Coronary artery (tissue), 2 donors: Measurements from ENCODE around the gene FURIN.

Experiments used
- DNase-seq: peaks from one replicate; pipeline ENCODE4 v3.0.0-alpha.2; 2017; ENCODE audit warnings: low spot score
- H3K27ac ChIP-seq, 2 donors: fragments of 200-600 bp; sonication (generic); one replicate each; pipeline ENCODE4 v1.5.1; 2016 to 2019
- H3K4me3 ChIP-seq: fragments of 200-600 bp; sonication (generic); 2 replicates; pipeline ENCODE4 v1.5.1; 2016; ENCODE audit warnings: mild to moderate bottlenecking, moderate library complexity
- TF ChIP-seq, protein P1 (sequence below): fragments of 200-600 bp; sonication (generic); IDR thresholded peaks from one replicate; pipeline ENCODE4 v1.5.1; 2019; ENCODE audit warnings: antibody characterized with exemption

Gene FURIN

DNA sequence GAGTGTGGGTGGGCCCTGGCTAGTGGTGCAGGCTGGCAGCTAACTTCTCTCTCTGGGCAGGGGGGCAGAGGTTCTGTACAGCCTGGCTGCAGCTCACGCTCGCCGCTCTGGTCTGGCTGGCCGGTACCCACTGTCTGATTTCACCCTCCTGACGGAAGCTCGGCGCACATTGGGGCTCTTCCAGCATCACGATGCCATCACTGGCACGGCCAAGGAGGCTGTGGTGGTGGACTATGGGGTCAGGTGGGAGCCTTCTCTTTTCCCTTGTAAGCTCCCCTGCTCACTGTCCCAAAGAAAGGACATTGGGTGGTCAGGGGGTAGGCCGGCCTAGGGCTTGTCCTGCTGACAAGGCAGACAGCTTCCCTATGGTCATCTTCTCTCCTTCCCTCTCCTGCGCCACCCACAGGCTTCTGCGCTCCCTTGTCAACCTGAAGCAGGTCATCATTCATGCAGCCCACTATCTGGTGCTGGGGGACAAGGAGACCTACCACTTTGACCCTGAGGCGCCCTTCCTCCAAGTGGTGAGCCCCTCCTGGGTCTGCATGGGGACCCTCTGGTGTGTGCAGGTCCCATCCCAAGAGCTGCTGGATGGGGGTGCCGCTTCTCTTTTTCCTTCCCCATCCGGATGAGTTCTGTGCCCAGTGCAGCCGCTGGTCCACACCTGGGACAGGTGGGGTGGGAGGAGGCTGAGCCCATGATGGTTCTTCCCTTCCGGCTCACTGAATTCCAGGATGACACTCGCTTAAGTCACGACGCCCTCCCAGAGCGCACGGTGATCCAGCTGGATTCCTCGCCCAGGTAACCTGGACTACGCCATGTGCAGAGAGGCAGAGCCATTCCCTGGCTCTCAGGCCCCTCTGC is 42.3 kb downstream of the FURIN start:
- no peak overlapping the region for H3K4me3 ChIP-seq
- TF ChIP-seq, protein P1, sequence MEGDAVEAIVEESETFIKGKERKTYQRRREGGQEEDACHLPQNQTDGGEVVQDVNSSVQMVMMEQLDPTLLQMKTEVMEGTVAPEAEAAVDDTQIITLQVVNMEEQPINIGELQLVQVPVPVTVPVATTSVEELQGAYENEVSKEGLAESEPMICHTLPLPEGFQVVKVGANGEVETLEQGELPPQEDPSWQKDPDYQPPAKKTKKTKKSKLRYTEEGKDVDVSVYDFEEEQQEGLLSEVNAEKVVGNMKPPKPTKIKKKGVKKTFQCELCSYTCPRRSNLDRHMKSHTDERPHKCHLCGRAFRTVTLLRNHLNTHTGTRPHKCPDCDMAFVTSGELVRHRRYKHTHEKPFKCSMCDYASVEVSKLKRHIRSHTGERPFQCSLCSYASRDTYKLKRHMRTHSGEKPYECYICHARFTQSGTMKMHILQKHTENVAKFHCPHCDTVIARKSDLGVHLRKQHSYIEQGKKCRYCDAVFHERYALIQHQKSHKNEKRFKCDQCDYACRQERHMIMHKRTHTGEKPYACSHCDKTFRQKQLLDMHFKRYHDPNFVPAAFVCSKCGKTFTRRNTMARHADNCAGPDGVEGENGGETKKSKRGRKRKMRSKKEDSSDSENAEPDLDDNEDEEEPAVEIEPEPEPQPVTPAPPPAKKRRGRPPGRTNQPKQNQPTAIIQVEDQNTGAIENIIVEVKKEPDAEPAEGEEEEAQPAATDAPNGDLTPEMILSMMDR = no peak
- no peak for DNase-seq
- no peak overlapping the region for H3K27ac ChIP-seq

DNA sequence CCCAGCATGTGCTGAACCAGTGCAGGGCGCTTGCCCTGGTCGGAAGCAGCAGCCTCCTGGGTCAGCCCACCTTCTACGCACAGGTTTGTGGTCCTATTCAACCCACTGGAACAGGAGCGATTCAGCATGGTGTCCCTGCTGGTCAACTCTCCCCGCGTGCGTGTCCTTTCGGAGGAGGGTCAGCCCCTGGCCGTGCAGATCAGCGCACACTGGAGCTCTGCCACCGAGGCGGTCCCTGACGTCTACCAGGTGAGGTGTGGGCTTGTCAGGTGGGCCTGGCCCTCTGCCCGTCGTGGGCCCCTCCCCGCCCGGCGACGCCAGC is 42.9 kb downstream of the FURIN start:
- no peak overlapping the region for H3K27ac ChIP-seq
- TF ChIP-seq, protein P1 = no peak
- no peak overlapping the region for H3K4me3 ChIP-seq
- no peak for DNase-seq

DNA sequence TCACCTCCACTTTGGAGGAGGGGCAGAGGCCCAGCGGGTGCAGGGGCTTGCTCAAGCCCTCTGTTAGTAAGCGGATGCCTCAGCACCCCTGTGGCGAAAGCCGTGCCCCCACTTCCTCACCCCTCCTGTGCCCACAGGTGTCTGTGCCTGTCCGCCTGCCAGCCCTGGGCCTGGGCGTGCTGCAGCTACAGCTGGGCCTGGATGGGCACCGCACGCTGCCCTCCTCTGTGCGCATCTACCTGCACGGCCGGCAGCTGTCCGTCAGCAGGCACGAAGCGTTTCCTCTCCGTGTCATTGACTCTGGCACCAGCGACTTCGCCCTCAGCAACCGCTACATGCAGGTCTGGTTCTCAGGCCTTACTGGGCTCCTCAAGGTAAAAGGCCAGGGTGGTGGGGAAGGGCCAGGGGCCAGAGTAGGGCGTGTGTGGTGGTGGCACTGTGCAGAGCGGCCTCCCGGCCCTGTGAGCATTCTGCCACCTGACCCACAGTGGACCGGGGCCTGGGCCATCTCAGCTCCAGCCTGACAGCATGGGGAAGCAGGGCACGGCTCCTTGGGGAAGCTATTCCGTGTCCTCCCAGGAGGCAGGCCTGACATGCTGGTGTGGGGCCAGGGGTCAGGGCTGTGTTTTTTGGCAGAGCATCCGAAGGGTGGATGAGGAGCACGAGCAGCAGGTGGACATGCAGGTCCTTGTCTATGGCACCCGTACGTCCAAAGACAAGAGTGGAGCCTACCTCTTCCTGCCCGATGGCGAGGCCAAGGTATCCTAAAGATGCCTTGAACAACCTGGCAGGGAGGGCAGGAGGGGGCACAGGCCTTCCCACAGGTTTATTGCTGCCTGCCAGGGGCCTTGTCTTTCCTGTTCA is 43.8 kb downstream of the FURIN start:
- Histone ChIP-seq H3K4me3 (no peak overlapping the region), H3K27ac (no peak overlapping the region)
- no peak for DNase-seq
- TF ChIP-seq, protein P1 = no peak

DNA sequence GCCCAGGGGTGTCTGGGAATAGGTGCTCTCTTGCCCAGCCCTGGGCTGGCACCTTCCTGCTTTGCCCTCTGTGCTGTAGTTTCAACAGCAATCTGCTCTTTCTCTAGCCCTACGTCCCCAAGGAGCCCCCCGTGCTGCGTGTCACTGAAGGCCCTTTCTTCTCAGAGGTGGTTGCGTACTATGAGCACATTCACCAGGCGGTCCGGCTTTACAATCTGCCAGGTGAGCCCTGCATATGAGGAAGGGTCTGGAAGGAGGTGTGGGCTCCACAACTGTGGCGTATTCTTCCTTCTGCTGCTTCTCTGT is 44.3 kb downstream of the FURIN start:
- TF ChIP-seq, protein P1 = no peak
- Histone ChIP-seq H3K27ac (no peak overlapping the region), H3K4me3 (no peak overlapping the region)
- no peak for DNase-seq

DNA sequence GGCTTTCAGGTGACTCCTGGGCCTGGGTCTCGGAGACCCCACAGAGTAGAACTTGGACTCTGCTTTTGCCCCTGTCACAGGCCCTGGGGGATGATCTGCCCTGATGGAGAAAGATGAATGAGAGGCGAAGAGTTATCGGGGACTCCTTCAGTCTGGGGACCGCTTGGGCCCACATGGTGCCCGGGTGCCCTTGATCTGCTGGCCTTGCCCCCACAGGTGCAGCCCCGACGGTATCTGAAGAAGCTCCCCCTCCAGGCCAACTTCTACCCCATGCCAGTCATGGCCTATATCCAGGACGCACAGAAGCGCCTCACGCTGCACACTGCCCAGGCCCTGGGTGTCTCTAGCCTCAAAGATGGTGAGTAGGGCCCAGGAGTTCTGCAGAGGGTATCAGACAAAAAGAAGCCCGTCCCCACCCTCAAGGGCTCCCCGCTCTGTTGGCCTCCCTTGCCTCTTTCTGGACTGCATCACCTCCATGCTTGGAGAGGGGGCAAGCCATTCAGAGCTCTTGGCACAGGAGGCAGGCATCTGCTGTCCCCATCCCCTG is 45.1 kb downstream of the FURIN start:
- no peak overlapping the region for H3K27ac ChIP-seq
- H3K4me3 ChIP-seq = no peak overlapping the region
- no peak for DNase-seq
- TF ChIP-seq, protein P1 = no peak

DNA sequence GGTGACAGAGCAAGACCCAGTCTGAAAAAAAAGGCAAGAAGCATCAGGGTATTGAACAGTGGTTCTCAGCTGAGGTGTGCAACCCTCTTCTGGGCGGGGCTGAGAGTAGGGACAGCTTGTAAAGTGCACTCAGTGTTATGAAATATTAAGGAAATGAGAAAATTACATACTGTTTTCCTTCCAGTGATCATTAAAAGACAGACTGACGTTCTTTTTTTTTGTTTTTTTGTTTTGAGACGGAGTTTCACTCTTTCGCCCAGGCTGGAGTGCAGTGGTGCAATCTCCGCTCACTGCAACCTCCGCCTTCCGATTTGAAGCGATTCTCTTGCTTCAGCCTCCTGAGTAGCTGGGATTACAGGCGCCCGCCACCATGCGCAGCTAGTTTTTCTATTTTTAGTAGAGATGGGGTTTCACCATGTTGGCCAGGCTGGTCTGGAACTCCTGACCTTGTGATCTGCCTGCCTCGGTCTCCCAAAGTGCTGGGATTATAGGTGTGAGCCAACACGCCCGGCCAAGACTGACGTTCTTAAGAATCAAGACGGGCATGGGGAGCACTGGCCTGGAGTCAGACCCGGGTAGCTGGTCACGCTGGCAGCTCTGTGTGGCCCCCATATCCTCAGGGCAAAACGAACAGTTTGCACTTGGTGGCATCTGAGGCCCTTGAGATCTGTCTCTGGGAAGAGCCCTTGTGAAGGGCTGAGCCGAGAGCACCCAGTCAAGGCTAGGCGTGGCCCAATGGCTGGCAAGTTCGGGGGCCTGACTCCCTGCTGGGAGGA is 46.1 kb downstream of the FURIN start:
- Histone ChIP-seq H3K27ac (no peak overlapping the region), H3K4me3 (no peak overlapping the region)
- DNase-seq = no peak
- TF ChIP-seq, protein P1 = no peak
